Medulla oblongata (tissue), 1 donor: ENCODE measurements around the gene KRTAP10-12.

Experiments
- DNase-seq: peaks from one replicate; pipeline ENCODE4 v3.0.0-alpha.2; 2015; ENCODE audit errors: extremely low spot score

Gene KRTAP10-12

DNA sequence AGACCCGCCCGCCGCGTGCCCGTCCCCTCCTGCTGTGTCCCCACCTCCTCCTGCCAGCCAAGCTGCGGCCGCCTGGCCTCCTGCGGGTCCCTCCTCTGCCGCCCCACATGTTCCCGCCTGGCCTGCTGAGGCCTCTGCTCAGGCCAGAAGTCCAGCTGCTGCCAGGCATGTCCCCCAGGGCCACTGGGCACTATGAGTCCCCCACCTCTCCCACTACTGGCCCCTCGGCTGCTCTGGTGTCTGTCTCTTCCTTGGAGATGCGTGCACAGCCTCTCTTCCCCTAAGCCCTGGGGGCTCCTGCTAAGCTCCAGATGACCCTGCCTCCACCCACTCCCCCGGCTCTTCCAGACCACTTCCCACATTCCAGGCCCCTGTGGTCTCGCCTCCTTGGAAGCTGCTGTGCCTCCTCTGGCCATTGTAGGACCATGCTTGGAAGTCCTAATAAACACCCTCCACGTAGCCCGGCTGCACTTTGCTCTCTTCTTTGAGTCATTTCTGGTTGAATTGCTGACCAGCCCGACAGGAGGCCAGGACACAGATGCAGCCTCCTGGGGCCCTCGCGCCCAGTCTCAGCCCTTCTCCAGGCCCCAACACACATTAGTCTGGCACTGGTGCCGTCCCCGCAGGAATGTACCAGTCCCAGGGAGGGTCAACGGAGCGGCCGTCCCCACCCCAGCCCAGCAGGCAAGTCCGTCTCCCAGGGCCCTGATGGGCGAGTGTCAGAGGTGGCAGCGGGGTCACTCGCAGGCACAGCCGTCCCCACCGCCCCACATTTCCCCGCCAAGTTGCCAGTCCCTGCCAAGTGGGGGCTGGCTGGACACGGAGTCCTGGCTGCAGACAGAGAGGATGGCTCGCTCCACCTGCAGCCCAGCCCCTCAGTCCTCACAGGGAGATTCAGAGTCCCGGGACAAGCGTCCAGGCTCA is 1.1 kb downstream of the KRTAP10-12 start:
- DNase-seq, result no peak

GRCh38 chr21:44699502-44700001 is 2.6 kb downstream of the KRTAP10-12 start:
- no peak for DNase-seq

- DNase-seq, result no peak
These were observed 3.4 kb downstream of the KRTAP10-12 start for GRCh38 chr21:44700101-44701022.

DNA sequence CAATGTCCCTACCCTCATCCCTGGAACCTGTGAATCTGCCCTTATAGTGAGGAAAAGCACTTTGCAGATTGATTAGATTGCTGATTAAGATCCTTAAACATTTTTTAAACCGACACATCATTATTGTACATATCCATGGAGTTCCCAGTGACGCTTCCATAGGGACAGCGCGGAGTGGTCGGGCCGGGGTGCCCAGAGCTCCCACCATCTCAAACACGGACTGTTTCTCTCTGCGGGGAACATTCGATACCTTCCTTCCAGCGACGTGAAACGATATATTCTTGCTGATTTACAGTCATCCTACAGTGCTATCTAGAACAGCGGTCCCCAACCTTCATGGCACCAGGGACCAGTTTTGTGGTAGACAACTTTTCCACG is 4.0 kb downstream of the KRTAP10-12 start:
- DNase-seq, result no peak

DNA sequence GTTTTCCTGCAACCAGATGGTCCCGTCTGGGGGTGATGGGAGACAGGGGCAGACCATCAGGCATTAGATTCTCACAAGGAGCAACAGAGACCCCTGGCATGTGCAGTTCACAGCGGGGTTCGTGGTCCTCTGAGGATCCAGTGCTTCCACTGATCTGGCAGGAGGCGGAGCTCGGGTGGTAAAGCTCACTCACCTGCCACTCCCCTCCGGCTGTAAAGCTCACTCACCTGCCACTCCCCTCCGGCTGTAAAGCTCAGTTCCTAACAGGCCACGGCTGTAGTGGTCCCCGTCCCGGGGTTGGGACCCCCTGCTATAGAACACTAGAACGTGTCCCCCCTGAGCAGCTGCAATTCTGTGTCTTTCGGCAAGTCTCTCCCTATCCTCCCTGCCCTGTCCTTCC is 4.6 kb downstream of the KRTAP10-12 start:
- no peak for DNase-seq

GRCh38 chr21:44702111-44702972 is 5.4 kb downstream of the KRTAP10-12 start:
- no peak for DNase-seq

DNA sequence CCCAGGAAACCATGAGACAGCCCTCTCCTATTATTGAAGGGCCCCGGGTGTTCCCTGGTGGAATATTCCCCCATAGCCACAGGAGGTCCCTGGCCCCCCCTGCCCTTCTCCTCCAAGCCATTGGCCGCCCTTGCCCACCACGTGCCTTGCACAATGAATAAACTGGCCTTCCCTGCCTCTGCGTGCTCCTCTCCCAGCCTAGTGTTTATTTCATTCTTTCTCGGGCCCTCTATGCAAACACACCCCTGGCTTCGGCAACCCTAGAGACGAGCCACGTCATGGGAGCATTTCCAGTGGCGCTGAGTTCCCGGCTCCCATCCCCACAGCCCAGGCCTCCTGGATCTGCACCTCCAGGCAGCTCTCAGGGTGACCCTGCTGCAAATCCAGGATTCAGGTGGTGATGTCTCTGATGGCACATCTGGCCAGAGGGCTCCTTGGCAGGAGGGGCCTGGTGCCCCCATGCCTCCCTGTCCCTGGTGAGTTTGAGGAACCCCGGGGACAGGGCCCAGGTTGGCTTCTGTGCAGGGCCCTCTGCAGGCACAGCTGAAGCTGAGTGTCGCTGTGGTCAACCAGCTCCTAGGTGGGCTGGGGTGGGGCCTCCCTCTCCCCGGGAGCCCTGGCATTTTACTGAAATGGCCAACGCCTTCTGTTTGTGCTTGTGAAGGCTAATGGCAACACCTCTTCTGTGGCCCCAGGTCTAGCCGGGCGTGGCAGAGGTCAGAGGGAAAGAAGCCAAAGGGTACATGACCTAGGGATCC is 6.2 kb downstream of the KRTAP10-12 start:
- no peak for DNase-seq

GRCh38 chr21:44703731-44704635 is 7.0 kb downstream of the KRTAP10-12 start:
- no peak for DNase-seq

GRCh38 chr21:44704636-44705001 is 7.6 kb downstream of the KRTAP10-12 start:
- no peak for DNase-seq

- no peak for DNase-seq
These were observed 9.2 kb downstream of the KRTAP10-12 start for GRCh38 chr21:44706026-44706705.

GRCh38 chr21:44706706-44707581 is 10.0 kb downstream of the KRTAP10-12 start:
- DNase-seq, result no peak

DNA sequence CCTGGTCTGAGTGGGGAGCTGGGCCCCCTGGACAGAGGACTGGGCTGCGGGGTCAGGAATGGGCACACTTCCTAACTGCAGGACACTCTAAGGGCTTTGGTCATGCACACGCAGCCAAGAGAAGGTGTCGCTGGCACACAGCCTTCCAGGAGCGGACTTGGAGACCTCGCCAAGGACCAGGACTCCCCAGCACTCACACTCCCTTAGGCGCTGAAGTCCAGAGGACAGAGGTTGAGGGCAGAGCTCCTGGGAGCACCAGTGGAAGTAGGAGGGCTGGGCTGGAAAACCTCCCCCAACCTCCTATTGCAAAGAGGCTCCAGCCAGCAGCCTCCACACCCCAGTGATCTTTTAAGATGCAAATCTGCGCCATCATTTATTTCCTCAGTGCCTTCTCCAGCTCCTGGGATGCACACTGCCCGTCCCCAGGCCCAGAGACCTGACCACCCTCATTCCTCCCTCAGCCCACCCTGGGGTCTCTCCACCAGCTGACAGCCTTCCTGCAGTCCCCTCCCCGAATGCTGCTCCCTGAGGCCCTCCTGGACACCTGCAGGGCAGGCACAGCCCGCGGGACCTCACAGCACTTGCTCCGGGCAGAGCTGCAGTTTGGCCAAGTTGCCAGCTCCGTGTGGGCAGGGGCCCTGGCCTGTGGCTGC is 11.4 kb downstream of the KRTAP10-12 start:
- no peak for DNase-seq

DNA sequence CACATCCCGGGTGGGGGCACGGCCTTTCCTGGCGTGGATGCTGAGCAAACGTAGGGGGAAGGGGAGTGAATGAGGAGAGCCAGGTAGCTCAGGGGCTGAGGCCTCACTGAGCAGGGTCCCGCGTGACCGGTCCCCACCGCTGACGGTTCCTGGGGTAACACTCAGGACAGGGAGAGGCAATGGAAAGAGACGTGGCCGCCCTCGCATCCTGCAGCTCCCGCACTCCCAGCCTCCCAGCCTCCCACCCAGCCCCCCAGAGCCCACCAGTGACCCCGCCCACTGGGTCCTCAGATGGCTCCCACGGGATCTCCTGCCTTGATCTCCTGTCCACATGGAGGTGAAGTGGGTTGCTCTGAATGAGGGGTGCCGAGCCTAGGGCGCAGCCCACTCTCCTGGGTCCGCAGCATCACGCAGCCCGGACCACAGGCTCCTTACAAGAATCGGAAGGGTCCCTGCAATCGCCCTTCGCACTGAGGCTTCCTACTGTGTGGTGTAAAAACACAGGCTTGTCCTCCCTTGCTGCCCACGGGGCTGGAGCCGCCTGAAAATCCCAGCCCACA is 12.0 kb downstream of the KRTAP10-12 start:
- no peak for DNase-seq

DNA sequence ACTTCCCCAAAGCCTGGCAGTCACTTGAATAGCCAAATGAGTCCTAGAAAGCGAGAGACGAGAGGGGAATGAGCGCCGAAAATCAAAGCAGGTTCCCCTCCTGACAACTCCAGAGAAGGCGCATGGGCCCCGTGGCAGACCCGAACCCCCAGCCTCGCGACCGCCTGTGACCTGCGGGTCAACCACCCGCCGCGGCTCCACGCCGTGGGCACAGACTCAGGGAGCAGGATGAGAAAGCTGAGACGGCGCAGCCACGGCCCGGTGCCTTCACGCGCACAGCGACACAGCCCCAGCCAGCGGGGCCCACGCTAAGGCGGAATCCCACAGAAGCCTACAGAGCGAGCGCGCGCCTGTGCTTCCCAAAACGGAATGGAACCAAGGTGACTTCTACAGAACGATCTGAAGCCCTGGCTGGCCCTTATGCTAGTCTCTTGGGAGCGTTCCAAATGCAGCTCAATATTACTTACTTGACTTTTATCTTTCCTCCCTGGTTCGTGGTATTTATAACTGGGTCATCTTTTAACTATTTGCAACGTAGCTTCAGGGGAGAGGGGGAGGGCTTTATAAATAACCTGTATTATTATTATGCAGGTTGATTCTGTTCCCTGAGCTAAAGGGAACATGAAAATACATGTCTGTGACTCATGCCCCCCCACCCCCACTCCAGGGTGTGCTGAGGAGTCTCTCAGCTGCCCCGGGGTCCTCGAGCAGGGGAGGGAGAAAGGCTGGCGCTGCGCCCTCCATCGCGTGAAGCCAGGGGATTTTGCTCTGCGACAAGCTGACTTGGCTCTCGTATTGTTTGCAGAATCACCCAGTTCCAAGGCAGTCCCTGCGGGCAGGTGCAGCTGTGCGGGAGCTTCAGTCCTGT is 12.7 kb downstream of the KRTAP10-12 start:
- no peak for DNase-seq

- no peak for DNase-seq
These were observed 13.3 kb downstream of the KRTAP10-12 start for GRCh38 chr21:44710294-44710665.

GRCh38 chr21:44710756-44711326 is 13.9 kb downstream of the KRTAP10-12 start:
- no peak for DNase-seq
